ENCODE data around the gene RNF223.

The RNF223 gene

DNA sequence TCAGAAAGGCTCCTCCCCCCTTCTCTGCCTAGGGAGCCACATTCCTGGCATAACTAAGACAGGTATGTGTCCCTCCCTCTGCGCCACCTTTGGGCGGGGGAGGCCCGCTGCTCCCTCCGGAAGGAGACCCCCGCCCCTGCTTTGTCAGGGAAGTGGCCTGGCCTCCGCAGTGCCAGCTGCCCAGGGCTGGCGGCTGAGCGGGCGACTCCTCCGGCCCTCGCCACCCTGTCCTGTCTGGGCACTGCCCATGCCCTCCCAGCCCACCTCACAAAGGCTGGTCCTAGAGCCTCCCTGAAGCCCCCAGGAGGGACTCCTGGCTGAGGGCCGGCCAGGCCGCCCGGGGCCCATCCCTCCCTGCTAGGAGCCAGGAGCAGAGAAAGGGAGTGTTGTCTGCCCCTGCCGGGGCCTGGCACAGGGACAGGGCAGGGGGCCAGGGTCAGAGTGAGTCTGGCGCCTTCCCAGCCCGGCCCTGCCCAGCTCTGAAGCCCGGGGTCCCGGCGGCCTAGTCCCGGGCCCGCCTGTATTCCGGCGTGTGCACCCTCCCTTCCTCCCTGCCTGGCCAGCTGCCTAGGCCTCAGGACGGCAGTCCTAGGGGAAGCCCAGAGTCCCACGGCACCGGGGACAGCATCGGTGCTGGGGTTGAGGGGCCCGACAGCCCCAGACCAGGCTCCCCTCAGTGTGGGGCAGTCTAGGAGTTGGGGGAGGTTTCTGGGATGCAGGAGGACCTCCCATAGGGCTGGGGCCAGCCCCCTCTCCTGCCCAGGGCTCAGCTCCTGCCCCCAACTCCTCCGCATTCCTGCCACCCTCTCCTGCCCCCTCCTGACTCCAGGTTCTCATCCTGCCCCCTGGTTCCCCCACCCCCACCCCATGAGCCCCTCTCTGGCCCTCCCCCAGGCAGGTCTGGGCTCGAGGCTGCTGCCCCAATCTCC is 49.1 kb downstream of the RNF223 start:
- TF ChIP-seq PAX5 (IDR thresholded peaks at IDR 0.05; ENCODE audit: insufficient read depth, low read length, severe bottlenecking) (no peak), SPI1 (IDR thresholded peaks at IDR 0.05; ENCODE audit: low read depth, low read length) (no peak), POU2F2 (IDR thresholded peaks at IDR 0.05; ENCODE audit: low read depth, low read length) (no peak), TAF1 (IDR thresholded peaks at IDR 0.05; ENCODE audit: low read depth, low read length) (no peak), POLR2AphosphoS5 (IDR thresholded peaks at IDR 0.05; ENCODE audit: low read depth, low read length) (no peak), POLR2A (IDR thresholded peaks at IDR 0.05; ENCODE audit: low read depth, low read length) (no peak)
- DNase-seq (ENCODE audit: insufficient read length, low spot score) (no peak), FAIRE-seq (no peak)

DNA sequence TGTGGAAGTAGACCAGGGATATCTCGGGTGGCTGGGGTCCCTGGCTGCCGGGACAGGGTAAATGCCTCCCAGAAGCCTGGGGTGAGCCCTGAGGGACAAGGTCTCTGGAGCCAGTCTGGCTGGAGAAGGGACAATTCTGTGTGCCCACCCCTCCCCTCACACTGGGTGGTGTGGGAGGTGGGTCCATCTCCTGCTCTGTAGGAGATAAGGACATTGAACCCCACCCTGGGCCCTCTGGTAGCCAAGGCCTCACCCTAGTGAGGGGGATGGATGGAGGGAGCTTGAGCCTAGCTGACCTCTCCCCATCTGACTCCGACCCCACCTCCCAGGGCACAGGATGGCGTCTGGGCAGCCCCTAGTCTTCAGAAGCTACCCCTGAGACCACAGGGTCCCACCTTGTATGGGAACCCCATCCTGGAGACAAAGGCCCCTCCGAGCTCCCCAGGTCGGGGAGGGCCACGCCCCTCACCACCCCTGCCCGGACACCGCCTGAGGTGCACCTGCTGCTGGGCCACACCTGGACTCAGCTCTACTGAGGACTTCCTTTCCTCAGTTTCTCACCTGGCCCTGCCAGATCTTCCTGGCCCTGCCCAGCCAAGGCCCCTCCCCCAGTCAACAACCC is 49.8 kb downstream of the RNF223 start:
- FAIRE-seq = no peak
- DNase-seq (ENCODE audit: insufficient read length, low spot score) = no peak
- TF ChIP-seq SPI1 (IDR thresholded peaks at IDR 0.05; ENCODE audit: low read depth, low read length) (no peak), POLR2A (IDR thresholded peaks at IDR 0.05; ENCODE audit: low read depth, low read length) (no peak), POLR2AphosphoS5 (IDR thresholded peaks at IDR 0.05; ENCODE audit: low read depth, low read length) (no peak), TAF1 (IDR thresholded peaks at IDR 0.05; ENCODE audit: low read depth, low read length) (no peak), POU2F2 (IDR thresholded peaks at IDR 0.05; ENCODE audit: low read depth, low read length) (no peak), PAX5 (IDR thresholded peaks at IDR 0.05; ENCODE audit: insufficient read depth, low read length, severe bottlenecking) (no peak)

DNA sequence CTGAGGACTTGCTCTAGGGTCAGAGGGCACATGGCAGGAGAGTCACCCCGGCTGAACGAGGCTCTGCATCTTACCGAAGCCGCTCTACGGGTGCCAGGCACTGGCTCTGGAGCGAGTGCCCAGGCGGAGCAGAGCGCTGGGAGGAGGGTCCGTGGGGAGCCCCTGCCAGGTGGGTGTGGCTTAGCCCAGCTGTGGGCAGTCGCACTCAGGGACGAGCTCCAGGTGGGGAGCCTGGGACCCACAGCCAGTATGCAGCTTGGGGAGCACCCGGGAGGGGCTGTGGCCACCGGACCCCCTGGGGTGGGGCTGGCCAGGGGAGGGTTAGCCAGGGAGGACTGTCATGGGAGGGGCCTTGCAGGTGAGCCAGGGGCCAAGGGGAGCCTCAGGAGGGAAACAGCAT is 50.4 kb downstream of the RNF223 start:
- no peak for TF ChIP-seq SPI1 (IDR thresholded peaks at IDR 0.05; ENCODE audit: low read depth, low read length)
- no peak for TF ChIP-seq POLR2AphosphoS5 (IDR thresholded peaks at IDR 0.05; ENCODE audit: low read depth, low read length)
- TF ChIP-seq POU2F2 (IDR thresholded peaks at IDR 0.05; ENCODE audit: low read depth, low read length) = no peak
- no peak for TF ChIP-seq POLR2A (IDR thresholded peaks at IDR 0.05; ENCODE audit: low read depth, low read length)
- no peak for TF ChIP-seq PAX5 (IDR thresholded peaks at IDR 0.05; ENCODE audit: insufficient read depth, low read length, severe bottlenecking)
- no peak for TF ChIP-seq TAF1 (IDR thresholded peaks at IDR 0.05; ENCODE audit: low read depth, low read length)
- FAIRE-seq (no peak), DNase-seq (ENCODE audit: insufficient read length, low spot score) (no peak)

DNA sequence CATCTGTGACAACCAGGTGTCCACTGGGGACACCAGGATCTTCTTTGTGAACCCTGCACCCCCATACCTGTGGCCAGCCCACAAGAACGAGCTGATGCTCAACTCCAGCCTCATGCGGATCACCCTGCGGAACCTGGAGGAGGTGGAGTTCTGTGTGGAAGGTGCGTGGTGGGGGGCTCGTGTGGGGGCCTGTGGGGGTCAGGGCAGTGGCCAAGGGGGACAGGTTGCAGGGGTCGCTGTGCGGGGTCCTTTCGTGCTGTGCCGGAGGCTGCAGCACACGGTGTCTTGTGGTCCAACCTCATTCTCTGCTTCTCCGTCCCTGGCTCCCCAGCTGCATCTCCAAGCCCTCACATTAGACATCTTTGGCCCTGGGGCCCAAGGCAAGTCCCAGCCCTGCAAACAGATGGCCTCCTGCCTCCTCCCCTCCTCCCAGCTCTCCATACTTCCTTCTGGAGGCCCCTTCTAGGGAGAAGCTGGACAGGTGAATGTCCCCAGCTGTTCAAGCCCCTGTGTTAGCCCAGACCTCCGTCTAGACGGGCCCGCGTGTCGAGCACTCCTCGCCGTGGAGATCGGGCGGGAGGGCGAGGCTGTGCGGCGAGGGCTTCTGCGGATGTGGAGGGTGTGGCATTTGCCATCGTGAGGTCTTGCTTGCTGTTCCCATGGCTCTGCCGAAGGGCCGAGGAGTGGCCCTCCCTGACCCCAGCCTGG is 51.6 kb downstream of the RNF223 start:
- DNase-seq (ENCODE audit: insufficient read length, low spot score) (no peak), FAIRE-seq (no peak)

GRCh38 chr1:1021920-1022259 is 52.2 kb downstream of the RNF223 start:
- FAIRE-seq (no peak), DNase-seq (ENCODE audit: insufficient read length, low spot score) (no peak)
- TF ChIP-seq POU2F2 (IDR thresholded peaks at IDR 0.05; ENCODE audit: low read depth, low read length) (no peak), POLR2AphosphoS5 (IDR thresholded peaks at IDR 0.05; ENCODE audit: low read depth, low read length) (no peak), POLR2A (IDR thresholded peaks at IDR 0.05; ENCODE audit: low read depth, low read length) (no peak), PAX5 (IDR thresholded peaks at IDR 0.05; ENCODE audit: insufficient read depth, low read length, severe bottlenecking) (no peak), TAF1 (IDR thresholded peaks at IDR 0.05; ENCODE audit: low read depth, low read length) (no peak), SPI1 (IDR thresholded peaks at IDR 0.05; ENCODE audit: low read depth, low read length) (no peak)

More for the DNA sequence above, 51.6 kb downstream of the RNF223 start:
- TF ChIP-seq PAX5 (IDR thresholded peaks at IDR 0.05; ENCODE audit: insufficient read depth, low read length, severe bottlenecking) (no peak), POLR2A (IDR thresholded peaks at IDR 0.05; ENCODE audit: low read depth, low read length) (no peak), SPI1 (IDR thresholded peaks at IDR 0.05; ENCODE audit: low read depth, low read length) (no peak), POU2F2 (IDR thresholded peaks at IDR 0.05; ENCODE audit: low read depth, low read length) (no peak), POLR2AphosphoS5 (IDR thresholded peaks at IDR 0.05; ENCODE audit: low read depth, low read length) (no peak), TAF1 (IDR thresholded peaks at IDR 0.05; ENCODE audit: low read depth, low read length) (no peak)

- FAIRE-seq = no peak
- DNase-seq (ENCODE audit: insufficient read length, low spot score) = no peak
- TF ChIP-seq POLR2AphosphoS5 (IDR thresholded peaks at IDR 0.05; ENCODE audit: low read depth, low read length) (no peak), PAX5 (IDR thresholded peaks at IDR 0.05; ENCODE audit: insufficient read depth, low read length, severe bottlenecking) (no peak)
These were observed 52.8 kb downstream of the RNF223 start for GRCh38 chr1:1021010-1021919.

Data from GM12891 (cell line).